Omental fat pad (tissue), 4 donors: ENCODE results near the gene CAT. TPM values are rescaled to one million over a fixed set of nuclear protein-coding genes. Genes with fewer than 3 reads are reported as not detected.

ENCODE experiments used
- ATAC-seq: fragments of 150-250 bp; one replicate; pipeline ENCODE4 v1.9.1; 2016; ENCODE audit warnings: mild to moderate bottlenecking, moderate library complexity; ENCODE audit not compliant: low FRiP score
- DNase-seq: peaks from one replicate; pipeline ENCODE4 v3.0.0-alpha.2; 2019; ENCODE audit warnings: low spot score
- total RNA-seq, 4 donors: library from RNA; depleted of rRNA; stranded (reverse); fragments of >200 nt; gene quantifications; one replicate each; pipeline ENCODE4 v1.1.0, GENCODE V29; 2016
- TF ChIP-seq, protein P1 (sequence below), 3 donors: fragments of 450-650 bp; IDR thresholded peaks; one replicate each; pipeline ENCODE4 v1.5.1; 2016 to 2017; ENCODE audit warnings: antibody characterized with exemption in 3 of 3, mild to moderate bottlenecking in 3 of 3, moderate library complexity in 2 of 3

CAT gene
- total RNA-seq, 4 donors from 2014 or later, result 228 to 429 (median 293) TPM

DNA sequence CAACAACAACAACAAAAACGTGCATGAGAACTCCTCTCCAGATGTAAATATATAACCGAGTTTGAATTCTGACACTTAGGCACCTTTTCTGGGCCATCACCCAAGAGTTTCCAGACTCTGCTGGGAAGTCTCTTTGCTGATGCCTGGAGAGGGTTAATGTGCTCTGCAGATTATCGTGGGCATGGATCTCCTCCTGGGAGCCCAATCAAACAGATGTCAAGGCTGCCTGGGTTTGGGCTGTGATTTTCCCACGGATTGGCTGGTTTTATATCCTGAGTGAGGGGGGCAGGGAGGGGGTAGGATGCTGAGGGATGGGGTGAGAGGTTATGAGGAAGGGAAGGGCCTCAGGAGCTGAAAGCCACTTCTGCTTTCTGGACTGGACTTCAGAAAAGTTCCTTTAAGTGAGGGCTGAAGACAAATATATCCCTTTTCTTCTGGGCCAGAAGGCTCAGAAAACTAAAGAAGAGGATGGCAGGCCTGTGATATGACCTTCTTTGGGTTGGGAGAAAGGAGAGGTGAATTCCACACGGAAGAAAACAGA is 70.7 kb downstream of the CAT start:
- TF ChIP-seq, protein P1, sequence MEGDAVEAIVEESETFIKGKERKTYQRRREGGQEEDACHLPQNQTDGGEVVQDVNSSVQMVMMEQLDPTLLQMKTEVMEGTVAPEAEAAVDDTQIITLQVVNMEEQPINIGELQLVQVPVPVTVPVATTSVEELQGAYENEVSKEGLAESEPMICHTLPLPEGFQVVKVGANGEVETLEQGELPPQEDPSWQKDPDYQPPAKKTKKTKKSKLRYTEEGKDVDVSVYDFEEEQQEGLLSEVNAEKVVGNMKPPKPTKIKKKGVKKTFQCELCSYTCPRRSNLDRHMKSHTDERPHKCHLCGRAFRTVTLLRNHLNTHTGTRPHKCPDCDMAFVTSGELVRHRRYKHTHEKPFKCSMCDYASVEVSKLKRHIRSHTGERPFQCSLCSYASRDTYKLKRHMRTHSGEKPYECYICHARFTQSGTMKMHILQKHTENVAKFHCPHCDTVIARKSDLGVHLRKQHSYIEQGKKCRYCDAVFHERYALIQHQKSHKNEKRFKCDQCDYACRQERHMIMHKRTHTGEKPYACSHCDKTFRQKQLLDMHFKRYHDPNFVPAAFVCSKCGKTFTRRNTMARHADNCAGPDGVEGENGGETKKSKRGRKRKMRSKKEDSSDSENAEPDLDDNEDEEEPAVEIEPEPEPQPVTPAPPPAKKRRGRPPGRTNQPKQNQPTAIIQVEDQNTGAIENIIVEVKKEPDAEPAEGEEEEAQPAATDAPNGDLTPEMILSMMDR (IDR thresholded peaks at IDR 0.05), result no peak
- ATAC-seq (no peak), DNase-seq (no peak)

DNA sequence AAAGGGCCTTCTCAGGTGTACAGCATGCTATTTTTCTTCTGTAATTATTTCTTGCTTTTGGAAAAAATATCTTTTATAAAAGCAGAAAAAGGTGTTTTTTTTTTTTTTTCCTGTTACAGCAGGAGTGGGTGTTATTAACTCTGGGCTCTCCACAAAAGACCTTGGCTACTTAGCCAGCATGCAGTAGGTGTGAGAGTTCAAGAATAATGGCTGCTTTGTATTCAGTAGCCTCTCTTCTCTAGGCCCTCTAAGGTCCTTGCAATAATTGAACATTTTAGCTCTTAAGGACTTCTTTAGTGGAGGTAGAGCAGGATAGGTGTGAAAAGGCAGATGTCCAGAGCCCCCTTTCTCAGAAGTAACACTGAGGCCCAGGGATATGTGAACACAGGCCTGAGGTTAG is 71.5 kb downstream of the CAT start:
- ATAC-seq, result no peak
- TF ChIP-seq, protein P1 (IDR thresholded peaks at IDR 0.05), result no peak

DNA sequence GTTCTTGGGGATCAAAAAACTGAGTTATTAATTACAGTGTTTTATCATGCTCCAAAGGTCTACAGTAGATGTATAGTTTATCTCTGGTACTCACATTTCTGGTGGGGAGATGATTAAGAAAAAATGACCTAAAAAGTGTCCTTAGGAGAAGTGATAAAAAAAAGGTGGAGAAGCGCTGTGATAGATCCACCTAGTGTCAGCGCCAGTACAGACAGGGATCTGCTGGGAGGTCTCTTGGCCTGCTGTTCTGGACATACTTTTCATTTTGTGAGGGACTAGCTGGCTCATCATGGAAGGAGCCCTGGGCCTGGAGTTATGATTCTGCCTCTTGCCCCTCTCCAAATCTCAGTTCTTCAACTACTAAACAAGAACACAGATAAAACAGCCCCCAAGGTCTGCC is 71.9 kb downstream of the CAT start:
- DNase-seq, result no peak
- ATAC-seq, result no peak
- TF ChIP-seq, protein P1 (IDR thresholded peaks at IDR 0.05), result no peak

More for the DNA sequence above, 71.5 kb downstream of the CAT start:
- DNase-seq, result no peak

DNA sequence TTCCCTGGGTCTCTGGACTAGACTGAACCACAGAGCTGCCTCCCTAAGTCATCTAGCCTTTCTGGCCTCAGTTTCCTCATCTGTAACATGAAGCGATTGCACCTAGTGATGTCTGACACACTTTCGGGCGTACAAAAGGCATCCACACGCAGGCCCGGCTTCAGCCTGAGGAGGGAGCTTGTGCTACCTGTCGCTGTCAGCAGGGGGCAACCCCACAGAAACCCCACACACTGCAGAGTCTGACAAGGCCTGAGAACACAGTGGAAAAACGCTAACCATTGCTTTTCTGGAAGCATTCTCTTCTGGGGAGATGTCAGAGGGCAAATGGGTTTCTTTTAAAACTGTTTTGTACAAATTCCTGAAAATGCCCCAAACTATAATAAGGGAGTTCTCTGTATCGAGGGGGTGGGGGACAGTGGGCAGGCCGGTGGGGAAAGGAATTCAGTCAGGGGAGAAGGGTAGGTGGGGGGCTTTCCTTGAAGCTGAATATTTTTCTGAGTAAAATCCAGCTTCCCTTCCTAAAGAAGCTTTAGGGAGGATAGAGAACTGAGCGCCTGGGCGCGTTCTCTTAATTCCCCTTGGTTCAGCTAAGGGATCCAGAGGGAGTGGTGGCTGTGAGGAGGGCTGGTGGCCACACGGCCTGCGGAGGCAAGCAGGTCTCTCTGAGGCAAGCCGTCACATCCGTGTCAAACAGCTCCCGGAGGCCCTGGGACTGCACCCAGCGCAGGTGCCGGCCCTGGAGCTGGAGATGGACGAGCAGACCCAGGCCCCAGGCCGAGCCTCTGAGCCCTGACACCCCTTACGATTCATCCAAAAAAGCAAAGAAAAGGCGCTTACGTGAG is 74.3 kb downstream of the CAT start:
- DNase-seq (no peak), ATAC-seq (no peak)
- TF ChIP-seq, protein P1 (IDR thresholded peaks at IDR 0.05), result no peak

DNA sequence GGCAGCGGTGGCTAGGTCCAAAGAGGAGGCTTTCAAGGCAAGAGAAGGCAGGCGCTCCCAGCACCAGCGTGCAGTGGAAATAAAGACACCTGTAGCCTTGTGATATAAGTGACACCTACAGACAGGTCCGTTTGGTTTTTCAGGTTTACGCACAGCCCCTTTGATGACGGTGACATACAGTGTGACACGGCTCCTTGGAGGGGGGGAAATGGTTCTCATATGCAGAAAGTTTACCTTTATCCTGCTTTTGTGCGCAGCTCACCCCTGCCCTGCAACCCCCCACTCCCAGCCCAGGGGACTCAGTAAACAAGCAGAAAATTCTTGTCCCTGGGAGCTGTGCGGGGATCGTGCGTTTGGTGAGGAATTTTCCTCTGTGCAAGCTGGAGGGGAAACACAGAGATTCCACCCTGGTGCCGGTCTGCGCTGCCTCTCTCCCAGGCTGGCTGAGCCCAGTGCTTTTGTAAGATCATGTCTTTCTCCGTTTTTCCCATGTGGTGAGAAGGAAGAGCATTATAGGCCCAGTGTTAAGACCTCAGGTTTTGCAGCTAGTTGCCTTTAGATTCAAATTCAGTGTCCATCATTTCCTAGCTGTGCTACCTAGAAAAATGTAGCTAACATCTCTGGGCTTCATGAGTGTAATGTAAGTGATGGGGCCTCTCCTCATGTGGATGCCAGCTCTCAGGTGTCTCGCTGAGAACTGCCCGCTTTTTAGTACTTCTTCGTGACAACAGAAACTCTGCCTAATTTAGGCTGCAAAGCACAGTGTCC is 75.1 kb downstream of the CAT start, which contains the start of gene ELF5:
TSS of gene ELF5 (minus strand) at position 113 of the 768 bp plus-strand sequence. CDS start 8,045 bp downstream, outside the sequence.
- ATAC-seq, result no peak
- TF ChIP-seq, protein P1 (IDR thresholded peaks at IDR 0.05), result no peak

DNA sequence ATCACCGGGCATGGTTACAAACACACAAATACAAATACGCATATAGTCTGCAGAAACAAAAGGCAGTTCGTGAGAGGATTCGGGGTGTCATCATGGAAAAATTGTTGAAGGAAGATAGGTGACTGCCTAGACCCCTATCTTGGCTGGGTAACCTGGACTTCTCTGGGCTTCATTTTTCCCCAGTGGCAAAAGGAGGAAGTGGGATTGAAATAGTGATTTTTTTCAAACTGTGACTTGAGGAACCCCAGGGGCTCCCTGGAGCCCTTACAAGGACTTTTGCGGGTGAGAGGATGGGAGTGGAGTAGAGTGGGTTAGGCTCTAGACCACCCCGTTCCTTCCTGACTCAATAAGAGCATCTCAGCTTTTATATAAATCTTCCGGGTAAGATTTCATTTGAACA is 75.9 kb downstream of the CAT start:
- no peak for DNase-seq
- no peak for ATAC-seq
- TF ChIP-seq, protein P1 (IDR thresholded peaks at IDR 0.05), result no peak

More for the DNA sequence above, 75.1 kb downstream of the CAT start, which contains the start of gene ELF5:
- no peak for DNase-seq
